ENCODE results near the gene THUMPD2.
A peak's percentile ranks its signal among the peaks of the same experiment; 100 is the strongest.
"Not testable (repeated sequence)": the region's sequence is repeated elsewhere in the genome, so short reads cannot be mapped to it uniquely, and the experiment has no call there.

Gene THUMPD2

GRCh38 chr2:39803839-39804238 lies 24.8 kb upstream of the THUMPD2 start:
- peaks cover 6% of the 10 kb centered on the region; the same call in 1 of the 2 replicates for H3K27me3 ChIP-seq
- DNase-seq: no peak
- no peak overlapping the region for H3K4me3 ChIP-seq (ENCODE audit: low read depth, low read length)
- H3K9me3 ChIP-seq: no peaks in the 10 kb centered on the region
- no peak for TF ChIP-seq CTCF (IDR thresholded peaks at IDR 0.05; ENCODE audit: low read depth, low read length)
- H3K4me1 ChIP-seq: no peaks in the 10 kb centered on the region
- no peaks in the 10 kb centered on the region for H3K36me3 ChIP-seq

GRCh38 chr2:39800752-39801151 lies 21.7 kb upstream of the THUMPD2 start:
- TF ChIP-seq CTCF (IDR thresholded peaks at IDR 0.05; ENCODE audit: low read depth, low read length): no peak
- peaks cover 6% of the 10 kb centered on the region; the same call in 1 of the 2 replicates for H3K27me3 ChIP-seq
- DNase-seq: no peak
- no peaks in the 10 kb centered on the region for H3K4me1 ChIP-seq
- no peak overlapping the region for H3K4me3 ChIP-seq (ENCODE audit: low read depth, low read length)
- H3K9me3 ChIP-seq: no peaks in the 10 kb centered on the region
- no peaks in the 10 kb centered on the region for H3K36me3 ChIP-seq

GRCh38 chr2:39796134-39796533 lies 17.1 kb upstream of the THUMPD2 start:
- no peak for DNase-seq
- TF ChIP-seq CTCF (IDR thresholded peaks at IDR 0.05; ENCODE audit: low read depth, low read length): no peak
- Histone ChIP-seq H3K4me3 (ENCODE audit: low read depth, low read length) (no peak overlapping the region), H3K27me3 (peaks cover 1% of the 10 kb centered on the region; the same call in 1 of the 2 replicates), H3K36me3 (no peaks in the 10 kb centered on the region), H3K4me1 (no peaks in the 10 kb centered on the region), H3K9me3 (peaks cover 5% of the 10 kb centered on the region; the same call in 1 of the 2 replicates)

- H3K36me3 ChIP-seq; H3K4me1 ChIP-seq; H3K4me3 ChIP-seq (ENCODE audit: low read depth, low read length); H3K27me3 ChIP-seq: not testable (repeated sequence)
- DNase-seq: peak; percentile 43
- peaks cover 11% of the 10 kb centered on the region; the same call in 1 of the 2 replicates for H3K9me3 ChIP-seq
Observed at GRCh38 chr2:39790216-39790818, 11.3 kb upstream of the THUMPD2 start.

- Histone ChIP-seq H3K4me3 (ENCODE audit: low read depth, low read length) (no peak overlapping the region), H3K9me3 (peaks cover 11% of the 10 kb centered on the region; the same call in 1 of the 2 replicates), H3K36me3 (no peaks in the 10 kb centered on the region), H3K4me1 (no peaks in the 10 kb centered on the region), H3K27me3 (no peaks in the 10 kb centered on the region)
- no peak for DNase-seq
- no peak for TF ChIP-seq CTCF (IDR thresholded peaks at IDR 0.05; ENCODE audit: low read depth, low read length)
Observed at GRCh38 chr2:39787950-39788349, 8.9 kb upstream of the THUMPD2 start.

GRCh38 chr2:39786761-39787522 lies 7.9 kb upstream of the THUMPD2 start:
- DNase-seq: no peak
- no peaks in the 10 kb centered on the region for H3K36me3 ChIP-seq
- H3K4me1 ChIP-seq: no peaks in the 10 kb centered on the region
- peaks cover 11% of the 10 kb centered on the region; the same call in 1 of the 2 replicates for H3K9me3 ChIP-seq
- no peak for TF ChIP-seq CTCF (IDR thresholded peaks at IDR 0.05; ENCODE audit: low read depth, low read length)
- H3K4me3 ChIP-seq (ENCODE audit: low read depth, low read length): no peak overlapping the region
- no peaks in the 10 kb centered on the region for H3K27me3 ChIP-seq
